Caki2 (cell line): ENCODE results near the gene SLC5A1. TPM values are rescaled to one million over a fixed set of nuclear protein-coding genes. Genes with fewer than 3 reads are reported as not detected.

Experiments used
- DNase-seq: peaks from one replicate; pipeline ENCODE4 v3.0.0-alpha.2; 2015; ENCODE audit warnings: low read depth
- in situ Hi-C: cut with HindIII; loops from 2 replicates; pipeline ENCODE4 v1.10.0; 2016; ENCODE audit warnings: low sequenced_read_pairs, low pct_unique_long_range_greater_than_20kb, mixed read lengths
- total RNA-seq: library from RNA; depleted of rRNA; stranded (reverse); fragments of >200 nt; shearing (Covaris generic); gene quantifications from 2 replicates; pipeline ENCODE4 v1.2.3, GENCODE V29; 2014; ENCODE audit warnings: low replicate concordance

SLC5A1 gene
- total RNA-seq, 1 experiment from 2014 or later: not detected

DNA sequence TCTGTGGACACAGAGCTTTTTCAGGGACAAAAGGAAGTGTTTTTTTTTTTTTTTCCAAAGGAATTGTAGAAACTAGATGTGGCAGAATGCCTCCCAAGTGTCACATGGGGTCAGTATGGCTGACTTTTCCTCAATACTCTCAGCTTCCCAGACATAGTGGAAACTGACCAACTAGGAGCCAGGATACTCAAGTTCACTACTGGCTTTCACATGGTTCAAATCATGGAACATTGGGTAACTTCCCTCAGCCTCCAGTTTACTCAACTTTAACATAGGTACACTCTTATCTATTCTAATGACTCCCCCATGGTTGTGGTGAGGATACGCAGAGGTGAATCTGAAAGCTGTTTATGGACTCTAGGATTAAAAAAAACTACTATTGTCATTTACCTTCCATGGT is 1.4 kb downstream of the SLC5A1 start:
- in situ Hi-C loops: no loop called here
- no peak for DNase-seq

DNA sequence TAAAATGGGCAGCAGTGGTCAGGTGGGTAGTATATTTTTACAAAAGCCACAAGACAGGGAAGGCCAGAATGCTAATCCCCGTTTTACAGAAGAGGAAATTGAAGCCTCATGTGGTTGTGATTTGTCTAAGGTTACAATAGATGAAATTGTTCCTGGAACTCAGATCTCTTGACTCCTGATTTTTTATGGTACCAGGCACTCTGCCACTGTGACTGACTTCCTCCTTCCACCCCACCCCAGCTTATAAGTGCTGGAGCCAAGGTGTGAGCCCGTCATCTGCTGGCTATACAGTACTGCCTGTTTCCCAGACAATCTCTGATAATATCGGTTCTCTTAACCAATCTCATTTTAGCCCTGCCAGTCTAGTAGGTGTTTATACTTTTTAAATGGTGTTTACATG is 1.9 kb downstream of the SLC5A1 start:
- no peak for DNase-seq
- in situ Hi-C loops: no loop called here

- in situ Hi-C loops: no loop called here
- no peak for DNase-seq
Measured at GRCh38 chr22:32048069-32048468, 5.0 kb downstream of the SLC5A1 start.

DNA sequence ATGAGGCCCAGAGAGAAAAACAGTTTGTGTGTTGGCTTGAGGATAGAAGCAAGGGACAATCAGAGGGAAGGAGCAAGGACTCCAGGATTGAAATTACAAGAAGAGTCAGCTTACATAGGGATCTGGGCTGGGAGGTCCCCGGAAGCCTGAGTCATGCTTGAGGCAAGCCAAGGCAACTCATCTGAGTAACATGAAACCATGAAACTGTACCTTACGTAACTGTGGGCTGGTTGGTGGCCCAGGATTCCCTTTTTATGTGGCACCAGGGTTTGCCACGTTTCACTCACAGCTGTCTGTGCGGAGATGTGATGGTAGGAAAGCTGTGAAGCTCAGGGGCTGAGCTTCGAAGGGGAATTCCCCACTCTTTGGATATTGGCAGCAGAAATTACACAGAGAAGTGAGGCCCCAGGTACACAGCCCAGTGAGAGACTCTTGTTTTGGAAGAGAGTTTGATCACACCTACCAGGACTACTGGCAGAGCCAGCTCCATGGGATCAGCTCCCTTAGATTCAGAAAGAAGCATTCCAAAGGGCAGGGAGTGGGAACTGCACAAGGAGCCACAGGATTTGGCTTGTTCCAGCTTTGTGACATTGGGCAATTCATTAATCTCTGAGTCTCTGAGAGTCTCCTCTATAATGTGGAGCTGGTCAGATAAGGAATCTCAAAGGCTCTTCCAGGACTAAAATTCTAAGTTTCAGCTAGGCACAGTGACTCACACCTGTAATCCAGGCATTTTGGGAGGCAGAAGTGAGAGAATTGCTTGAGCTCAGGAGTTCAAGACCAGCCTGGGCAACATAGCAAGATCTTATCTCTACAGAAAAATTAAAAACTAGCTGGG is 7.8 kb downstream of the SLC5A1 start:
- DNase-seq: peak; percentile 90
- in situ Hi-C loops: no loop called here

DNA sequence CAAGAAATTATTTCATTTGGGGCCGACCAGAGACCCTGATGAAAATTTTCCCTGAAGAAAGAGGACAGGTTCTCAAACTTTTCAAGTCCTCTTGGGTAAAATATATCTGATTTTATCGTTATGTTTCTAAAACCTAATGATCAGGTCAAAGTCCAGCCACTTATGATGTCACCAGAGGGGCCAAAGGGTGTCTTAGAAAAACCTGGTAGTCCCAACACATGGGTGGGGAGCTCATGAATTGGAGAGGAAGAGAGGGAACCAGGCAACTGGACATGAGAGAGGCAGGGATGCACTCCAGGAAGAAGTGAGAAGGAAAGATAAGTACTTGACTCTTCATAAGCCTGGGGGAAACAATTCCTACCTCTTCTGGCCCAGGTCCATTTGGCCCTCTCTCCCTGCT is 9.2 kb downstream of the SLC5A1 start:
- DNase-seq: no peak
- in situ Hi-C loops: no loop called here

- in situ Hi-C loops: no loop called here
- DNase-seq: no peak
Measured at GRCh38 chr22:32052936-32053791, 10.1 kb downstream of the SLC5A1 start.

DNA sequence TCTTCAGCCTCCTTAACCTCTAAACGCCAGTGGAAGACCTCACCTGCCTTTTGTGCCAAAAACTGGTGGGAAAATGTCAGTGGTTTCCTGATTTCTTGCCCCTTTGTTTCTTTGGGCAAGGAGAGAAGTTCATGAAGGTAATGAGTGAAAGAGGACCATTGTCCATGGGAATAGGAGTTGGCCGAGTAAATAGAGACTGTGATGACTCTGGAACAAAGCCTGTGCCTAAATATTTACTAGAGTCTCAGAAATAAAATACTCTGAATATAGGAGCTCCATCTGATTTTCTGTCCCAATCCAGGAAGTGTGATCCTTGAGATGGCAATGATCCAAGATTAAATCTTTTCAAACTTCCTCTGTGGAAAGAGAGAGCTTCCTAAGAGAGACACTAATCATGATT is 12.0 kb downstream of the SLC5A1 start:
- DNase-seq: no peak
- in situ Hi-C loops: no loop called here

DNA sequence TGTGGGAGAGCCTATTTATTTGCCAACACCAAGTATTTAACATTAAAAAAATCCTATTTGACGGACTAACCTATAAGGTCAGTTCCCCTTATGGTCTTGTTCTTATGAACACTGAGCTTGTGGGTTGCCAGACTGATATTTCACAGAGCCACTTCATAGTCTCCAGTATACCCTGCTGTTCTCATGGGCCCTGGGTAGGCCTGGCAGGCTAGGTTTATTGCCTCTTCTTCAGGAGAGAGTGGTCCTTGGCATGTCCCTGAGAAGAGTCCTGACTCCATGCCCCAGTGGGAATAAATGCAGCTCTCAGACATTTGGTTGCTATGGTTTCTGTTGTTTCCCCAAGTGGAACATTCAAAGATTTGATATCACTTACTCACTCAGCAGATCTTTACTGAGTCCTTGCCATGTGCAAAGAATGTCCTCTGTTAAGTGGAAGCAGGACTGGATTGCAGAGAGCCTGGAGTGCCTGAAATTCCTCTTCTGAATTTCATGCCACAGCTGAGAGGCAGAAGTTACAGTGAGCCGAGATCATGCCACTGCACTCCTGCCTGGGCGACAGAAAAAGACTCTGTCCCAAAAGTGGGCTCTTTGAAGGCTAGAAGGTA is 15.7 kb downstream of the SLC5A1 start:
- no peak for DNase-seq
- in situ Hi-C loops: no loop called here

GRCh38 chr22:32059426-32059825 is 16.4 kb downstream of the SLC5A1 start:
- DNase-seq: no peak
- in situ Hi-C loops: no loop called here

DNA sequence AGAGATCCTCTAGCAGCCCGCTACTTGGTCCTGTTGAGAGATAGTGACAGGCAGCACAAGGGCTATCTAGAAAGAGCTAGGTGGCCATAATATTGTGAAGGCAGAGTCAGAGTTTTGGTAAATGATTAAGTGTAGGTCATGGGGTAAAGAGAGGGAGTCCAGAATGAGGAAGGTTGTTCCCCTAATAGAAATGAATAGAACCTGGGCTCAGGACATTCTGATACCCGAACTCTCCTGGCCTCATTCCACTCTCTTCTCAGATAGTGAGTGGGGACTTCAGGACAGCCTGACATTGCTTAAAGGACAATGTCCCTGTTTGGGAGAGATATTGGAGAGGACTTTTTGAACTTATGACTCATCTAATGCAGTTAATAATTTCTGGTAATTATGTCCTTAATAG is 20.6 kb downstream of the SLC5A1 start:
- DNase-seq: peak; percentile 15
- in situ Hi-C loops: no loop called here

GRCh38 chr22:32066820-32067219 is 23.8 kb downstream of the SLC5A1 start:
- no peak for DNase-seq
- in situ Hi-C loops: no loop called here

DNA sequence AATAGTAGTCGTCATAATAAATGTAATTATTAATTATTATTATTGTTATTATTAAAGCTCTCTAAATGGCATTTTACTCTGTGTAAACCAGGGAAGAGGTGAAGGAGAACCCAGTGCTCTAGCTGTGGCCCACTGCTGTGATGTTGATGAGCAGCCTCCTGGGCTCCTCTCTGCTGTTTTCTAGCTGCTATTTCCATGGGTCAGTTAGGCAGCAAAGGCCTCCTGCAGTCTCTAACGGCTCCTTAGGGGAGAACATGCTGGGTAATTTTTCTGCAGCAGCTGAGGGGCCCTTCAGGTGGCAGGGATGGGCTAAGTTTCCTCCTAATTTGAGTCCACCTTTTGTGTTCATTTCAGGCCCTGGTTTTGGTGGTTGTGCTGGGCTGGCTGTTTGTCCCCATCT is 24.6 kb downstream of the SLC5A1 start:
- DNase-seq: no peak
- in situ Hi-C loops: no loop called here

DNA sequence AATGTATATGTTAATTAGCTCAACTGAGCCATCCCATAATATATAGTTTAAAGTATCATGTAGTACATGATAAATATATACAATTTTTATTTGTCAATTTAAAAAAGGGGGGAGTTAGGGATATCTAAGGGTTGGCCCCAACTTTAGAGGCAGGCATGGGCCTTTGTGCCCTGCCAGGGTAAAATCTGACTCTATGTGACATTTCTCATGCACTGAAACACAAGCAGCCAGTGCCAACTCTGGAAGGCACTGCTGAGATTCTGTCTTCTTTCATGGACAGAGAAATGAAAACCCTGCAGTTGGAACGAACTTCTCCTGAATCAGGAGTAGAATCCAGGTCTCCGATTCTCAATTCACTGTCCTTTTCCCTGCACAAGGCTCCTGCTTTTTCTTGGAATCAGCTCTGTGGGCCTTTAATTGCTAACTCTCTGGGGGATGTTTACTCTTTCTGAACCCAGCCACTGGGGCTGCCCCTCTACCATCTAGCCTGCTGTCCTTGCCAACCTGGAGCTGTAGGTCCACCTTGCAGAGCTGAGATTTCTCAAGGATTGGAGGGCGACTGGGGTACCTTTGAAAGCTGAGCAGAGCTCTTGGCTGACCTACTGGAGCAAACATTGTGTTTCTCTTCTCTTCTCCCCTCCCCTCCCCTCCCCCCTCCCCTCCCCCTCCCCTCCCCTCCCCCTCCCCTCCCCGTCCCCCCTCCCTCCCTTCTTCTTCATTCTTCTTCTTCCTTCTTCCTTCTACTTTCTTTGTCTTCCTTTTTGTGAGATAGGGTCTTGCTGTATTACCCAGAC is 26.7 kb downstream of the SLC5A1 start:
- no peak for DNase-seq
- in situ Hi-C loops: no loop called here

- DNase-seq: no peak
- in situ Hi-C loops: no loop called here
Measured at GRCh38 chr22:32073262-32073661, 30.2 kb downstream of the SLC5A1 start.

DNA sequence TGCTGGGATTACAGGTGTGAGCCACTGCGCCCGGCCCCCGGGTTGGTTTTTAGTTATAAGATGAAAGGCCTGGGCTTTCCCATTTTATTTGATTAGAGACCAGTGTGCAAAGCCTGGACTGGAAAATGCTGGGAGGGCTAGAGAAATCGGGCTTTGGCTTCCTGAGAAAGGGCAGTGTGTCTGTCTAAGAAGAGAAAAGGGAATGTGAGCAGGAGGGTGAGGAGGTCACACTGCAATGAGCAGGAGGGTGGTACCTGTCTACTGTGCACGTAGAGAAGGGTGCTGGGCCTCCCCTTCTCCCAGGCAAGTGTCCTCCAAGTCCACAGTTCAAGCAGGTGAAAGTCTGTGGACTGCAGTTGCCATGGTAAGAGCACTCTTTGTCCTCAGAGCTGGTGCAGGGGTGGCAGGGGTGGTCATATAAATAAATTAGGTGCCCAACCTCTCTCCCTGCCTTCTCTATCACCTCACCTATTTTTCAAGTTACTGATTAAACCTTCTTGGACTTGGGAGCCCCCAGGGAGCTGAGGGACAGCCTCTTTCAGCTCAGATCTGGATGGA is 30.8 kb downstream of the SLC5A1 start:
- no peak for DNase-seq
- in situ Hi-C loops: no loop called here

- no peak for DNase-seq
- in situ Hi-C loops: no loop called here
Measured at GRCh38 chr22:32075997-32076760, 33.1 kb downstream of the SLC5A1 start.

DNA sequence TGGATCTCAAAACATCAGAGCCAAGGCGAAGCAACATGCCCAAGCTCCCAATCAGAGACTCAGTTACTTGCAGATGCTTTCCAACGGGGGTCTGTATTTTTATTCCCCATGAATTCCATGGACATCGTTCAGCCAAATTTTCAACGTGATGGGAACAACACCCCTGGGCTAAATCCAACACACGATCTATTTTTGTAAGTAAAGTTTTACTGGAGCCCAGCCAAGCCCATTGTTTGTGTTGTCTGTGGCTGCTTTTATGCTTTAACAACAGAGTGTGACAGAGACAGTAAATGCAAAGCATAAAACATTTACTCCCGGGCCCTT is 33.7 kb downstream of the SLC5A1 start:
- DNase-seq: no peak
- in situ Hi-C loops: no loop called here

DNA sequence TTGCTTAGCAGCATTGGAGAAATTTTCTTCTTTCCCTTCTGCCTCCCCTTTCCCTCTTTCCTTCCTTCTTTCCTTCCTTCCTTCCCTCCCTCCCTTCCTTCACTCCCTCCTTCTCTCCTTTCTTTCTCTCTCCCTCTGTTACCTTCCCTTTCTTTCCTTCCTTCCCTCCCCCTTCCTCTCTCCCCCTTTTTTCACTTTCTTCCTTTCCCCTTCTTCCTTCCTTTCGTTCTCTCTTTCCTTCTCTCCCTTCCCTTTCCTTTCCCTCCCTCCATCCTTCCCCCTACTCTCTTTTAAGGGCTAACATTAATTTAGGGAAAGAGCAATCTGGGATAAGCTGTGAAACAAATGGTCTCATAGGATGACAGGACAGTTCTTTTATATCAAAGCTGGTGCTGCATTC is 34.1 kb downstream of the SLC5A1 start:
- in situ Hi-C loops: no loop called here
- DNase-seq: no peak
